ENCODE results near the gene SYTL2. TPM values are rescaled to one million over a fixed set of nuclear protein-coding genes. Genes with fewer than 3 reads are reported as not detected.

SYTL2 gene
- total and polyA plus RNA-seq, 10 donors = 2.7 to 176 (median 26.5) TPM

DNA sequence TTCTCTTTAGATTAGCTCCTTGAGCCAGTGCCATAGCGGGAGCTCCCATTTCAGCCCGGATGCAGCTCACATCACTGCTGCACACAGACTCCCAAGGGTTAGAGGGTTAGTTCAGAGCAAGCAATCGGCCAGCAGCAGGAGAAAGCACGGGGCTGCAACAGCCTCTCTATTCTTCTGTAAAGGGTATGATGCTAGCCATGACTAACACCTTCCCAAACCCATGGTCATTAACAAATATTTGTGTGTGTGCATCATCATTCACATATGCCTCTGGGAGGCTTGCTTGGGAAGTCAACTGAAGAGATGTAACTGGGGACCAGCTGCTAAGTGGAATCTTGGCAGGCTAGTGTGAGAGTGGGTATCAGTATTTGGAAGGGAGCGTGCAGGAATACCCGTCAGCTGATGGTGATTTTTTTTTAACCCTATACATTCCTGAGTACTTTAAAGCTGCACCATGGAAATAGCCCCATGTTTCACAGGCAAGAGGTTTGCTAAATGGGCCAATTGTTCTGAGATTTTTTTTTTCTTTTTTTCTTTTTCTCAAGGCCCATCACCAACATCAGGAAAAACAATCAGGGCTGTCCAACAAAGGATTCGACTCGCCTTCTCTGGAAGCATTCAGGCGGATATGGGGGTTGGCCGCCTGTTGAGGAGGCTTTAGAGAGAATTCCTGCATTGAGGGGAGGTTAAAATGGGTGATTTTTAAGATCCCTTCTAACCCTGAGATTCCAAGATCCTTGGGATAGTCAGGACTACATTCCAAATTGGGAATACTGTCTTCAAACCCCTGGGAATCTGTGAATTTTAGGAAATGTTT is 91.7 kb downstream of the SYTL2 start:
- intact Hi-C loops (cut with DNase I; ENCODE audit: low total_unique reads) = no loop called here
- no peaks in the 10 kb centered on the region for H3K9me3 ChIP-seq
- TF ChIP-seq, protein P1, sequence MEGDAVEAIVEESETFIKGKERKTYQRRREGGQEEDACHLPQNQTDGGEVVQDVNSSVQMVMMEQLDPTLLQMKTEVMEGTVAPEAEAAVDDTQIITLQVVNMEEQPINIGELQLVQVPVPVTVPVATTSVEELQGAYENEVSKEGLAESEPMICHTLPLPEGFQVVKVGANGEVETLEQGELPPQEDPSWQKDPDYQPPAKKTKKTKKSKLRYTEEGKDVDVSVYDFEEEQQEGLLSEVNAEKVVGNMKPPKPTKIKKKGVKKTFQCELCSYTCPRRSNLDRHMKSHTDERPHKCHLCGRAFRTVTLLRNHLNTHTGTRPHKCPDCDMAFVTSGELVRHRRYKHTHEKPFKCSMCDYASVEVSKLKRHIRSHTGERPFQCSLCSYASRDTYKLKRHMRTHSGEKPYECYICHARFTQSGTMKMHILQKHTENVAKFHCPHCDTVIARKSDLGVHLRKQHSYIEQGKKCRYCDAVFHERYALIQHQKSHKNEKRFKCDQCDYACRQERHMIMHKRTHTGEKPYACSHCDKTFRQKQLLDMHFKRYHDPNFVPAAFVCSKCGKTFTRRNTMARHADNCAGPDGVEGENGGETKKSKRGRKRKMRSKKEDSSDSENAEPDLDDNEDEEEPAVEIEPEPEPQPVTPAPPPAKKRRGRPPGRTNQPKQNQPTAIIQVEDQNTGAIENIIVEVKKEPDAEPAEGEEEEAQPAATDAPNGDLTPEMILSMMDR (IDR thresholded peaks at IDR 0.05 in 8 of 11, conservative IDR thresholded peaks at IDR 0.05 in 3 of 11) = no peak
- TF ChIP-seq POLR2AphosphoS5 (IDR thresholded peaks at IDR 0.05) (no peak), POLR2A (IDR thresholded peaks at IDR 0.05) (no peak)
- H3K36me3 ChIP-seq = peaks cover 0 to 10% (median 0%) of the 10 kb centered on the region in 6 donors
- no peak for DNase-seq
- WGBS, 5 donors = 65 to 84% (median 74%) methylated on average over 10 of the region's 10 CpGs
- H3K27ac ChIP-seq = no peak overlapping the region
- H3K27me3 ChIP-seq (replicated peaks in 1 of 7) = no peaks in the 10 kb centered on the region
- no peaks in the 10 kb centered on the region for H3K4me1 ChIP-seq
- no peak overlapping the region for H3K4me3 ChIP-seq

DNA sequence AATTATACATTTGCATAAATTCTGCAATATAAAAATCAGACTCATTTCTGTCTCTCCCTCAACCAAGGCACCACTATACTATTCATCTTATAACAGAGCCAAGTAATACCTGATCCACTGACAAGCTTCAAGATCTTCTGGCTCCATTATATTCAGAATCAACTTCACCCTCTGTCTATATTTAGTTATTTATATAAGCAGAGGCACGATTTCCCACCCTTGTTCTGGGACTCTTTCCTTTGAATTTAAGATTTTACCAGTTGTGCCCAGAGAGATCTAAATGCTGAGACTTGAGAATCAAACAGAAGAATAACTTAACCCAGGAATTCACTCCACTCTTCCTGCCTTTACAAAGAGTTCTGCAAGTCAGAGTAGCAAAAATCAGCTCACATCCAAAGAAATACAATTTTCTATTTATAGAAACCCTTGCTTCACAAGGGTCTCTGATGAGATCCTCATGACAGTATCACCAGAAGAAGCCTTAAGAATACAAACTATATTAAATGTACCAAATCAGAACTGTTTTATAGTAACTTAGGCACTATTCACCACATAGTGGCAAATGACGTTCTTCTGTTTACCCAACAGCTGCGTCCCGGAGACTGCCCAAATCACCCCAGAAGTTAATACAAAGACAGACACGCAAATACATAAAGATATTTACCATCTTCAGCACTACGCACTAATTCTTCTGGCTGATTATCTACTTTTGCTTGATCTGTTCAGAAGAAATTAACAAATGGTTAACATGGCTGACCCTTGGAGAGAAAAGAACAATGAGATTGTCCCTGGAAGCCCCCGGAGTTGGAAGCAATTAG is 92.6 kb downstream of the SYTL2 start:
- no peaks in the 10 kb centered on the region for H3K27me3 ChIP-seq (replicated peaks in 1 of 7)
- H3K27ac ChIP-seq = no peak overlapping the region
- no peaks in the 10 kb centered on the region for H3K4me1 ChIP-seq
- H3K9me3 ChIP-seq = no peaks in the 10 kb centered on the region
- H3K4me3 ChIP-seq = no peak overlapping the region
- TF ChIP-seq, protein P1 (IDR thresholded peaks at IDR 0.05 in 8 of 11, conservative IDR thresholded peaks at IDR 0.05 in 3 of 11) = no peak
- TF ChIP-seq POLR2AphosphoS5 (IDR thresholded peaks at IDR 0.05) = no peak
- no peak for TF ChIP-seq POLR2A (IDR thresholded peaks at IDR 0.05)
- intact Hi-C loops (cut with DNase I; ENCODE audit: low total_unique reads) = no loop called here
- no peak for DNase-seq
- 74 to 91% (median 88%) methylated on average over 7 of the region's 7 CpGs for WGBS, 5 donors
- H3K36me3 ChIP-seq = peaks cover 0 to 10% (median 0%) of the 10 kb centered on the region in 6 donors

DNA sequence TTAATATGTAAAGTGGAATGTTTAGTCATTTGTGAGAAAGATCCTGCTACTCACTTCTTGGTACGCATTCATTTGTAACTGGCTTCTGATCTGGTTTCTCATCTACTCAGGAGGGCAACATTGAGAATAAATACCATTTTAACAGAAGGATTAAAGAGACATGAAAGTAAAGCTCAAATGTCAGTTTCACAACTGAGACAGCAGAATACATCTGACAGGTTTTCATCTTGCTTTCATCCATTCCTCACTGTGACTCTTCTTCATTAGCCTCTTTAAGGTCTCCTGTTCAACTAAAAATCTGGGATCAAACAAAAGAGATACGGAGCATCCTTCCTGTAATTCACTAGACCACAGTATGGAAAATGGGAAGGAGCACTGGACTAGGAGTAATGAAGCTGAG is 93.5 kb downstream of the SYTL2 start:
- peaks cover 0 to 10% (median 0%) of the 10 kb centered on the region in 6 donors for H3K36me3 ChIP-seq
- no peak overlapping the region for H3K27ac ChIP-seq
- H3K9me3 ChIP-seq = no peaks in the 10 kb centered on the region
- H3K27me3 ChIP-seq (replicated peaks in 1 of 7) = no peaks in the 10 kb centered on the region
- TF ChIP-seq POLR2A (IDR thresholded peaks at IDR 0.05) (no peak), POLR2AphosphoS5 (IDR thresholded peaks at IDR 0.05) (no peak)
- TF ChIP-seq, protein P1 (IDR thresholded peaks at IDR 0.05 in 8 of 11, conservative IDR thresholded peaks at IDR 0.05 in 3 of 11) = no peak
- DNase-seq = no peak
- 82 to 89% (median 86%) methylated on average over 2 of the region's 2 CpGs for whole genome bisulfite sequencing, 5 donors
- no peaks in the 10 kb centered on the region for H3K4me1 ChIP-seq
- intact Hi-C loops (cut with DNase I; ENCODE audit: low total_unique reads) = no loop called here
- no peak overlapping the region for H3K4me3 ChIP-seq

DNA sequence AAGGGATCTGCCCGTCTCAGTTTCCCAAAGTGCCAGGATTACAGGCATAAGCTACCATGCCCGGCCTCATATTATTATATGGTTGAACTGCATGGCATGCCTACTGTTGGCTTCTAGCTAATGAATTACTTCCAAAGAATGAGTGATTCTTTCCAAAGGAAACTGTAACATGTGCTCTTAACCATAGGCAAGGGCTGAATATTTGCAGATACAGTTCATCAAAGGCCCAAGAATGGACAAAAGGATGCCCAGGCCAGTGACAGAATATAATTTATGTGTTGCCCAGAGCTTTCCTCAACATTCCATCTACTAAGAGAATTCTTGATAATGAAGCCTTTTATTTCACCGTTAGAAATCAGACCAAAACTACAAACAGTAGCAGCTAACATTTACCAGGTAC is 98.0 kb downstream of the SYTL2 start:
- H3K9me3 ChIP-seq = no peaks in the 10 kb centered on the region
- H3K27ac ChIP-seq = no peak overlapping the region
- H3K27me3 ChIP-seq (replicated peaks in 1 of 7) = no peaks in the 10 kb centered on the region
- intact Hi-C loops (cut with DNase I; ENCODE audit: low total_unique reads) = no loop called here
- H3K4me1 ChIP-seq = no peaks in the 10 kb centered on the region
- no peaks in the 10 kb centered on the region for H3K36me3 ChIP-seq
- no peak overlapping the region for H3K4me3 ChIP-seq
- WGBS, 5 donors = 88 to 96% (median 95%) methylated on average over 3 of the region's 3 CpGs
- DNase-seq = no peak
- TF ChIP-seq POLR2AphosphoS5 (IDR thresholded peaks at IDR 0.05) = no peak
- TF ChIP-seq POLR2A (IDR thresholded peaks at IDR 0.05) = no peak
- TF ChIP-seq, protein P1 (IDR thresholded peaks at IDR 0.05 in 8 of 11, conservative IDR thresholded peaks at IDR 0.05 in 3 of 11) = no peak
